IMR-90 (cell line): Measurements from ENCODE around the gene ITGAL. TPM values are rescaled to one million over a fixed set of nuclear protein-coding genes. Genes with fewer than 3 reads are reported as not detected.
A peak's percentile ranks its signal among the peaks of the same experiment; 100 is the strongest.

Experiments used
- ATAC-seq: fragments of 200-7000 bp; cut with Tn5 transposase; 2 replicates; pipeline ENCODE4 v1.9.1; 2020; ENCODE audit warnings: low read depth, mild to moderate bottlenecking, moderate library complexity
- BruUV-seq: library from RNA; stranded (reverse); fragments of 400-500 nt; replicated peaks from 2 replicates; lab custom pipeline; 2021; lab: Mats Ljungman, UMichigan
- CTCF ChIA-PET: fragments of 300-600 bp; formaldehyde crosslinking; extraction: SDS; loops from one replicate; lab custom pipeline; 2021; ENCODE audit warnings: antibody characterized with exemption; lab: Yijun Ruan, JAX
- POLR2A ChIA-PET: fragments of 300-600 bp; sonication (Branson Sonifier 250); formaldehyde crosslinking; loops from one replicate; lab custom pipeline; 2022; ENCODE audit warnings: antibody characterized with exemption; ENCODE audit not compliant: unreplicated experiment; lab: Charles Lee
- DNase-seq: peaks from one replicate; pipeline ENCODE4 v3.0.0; 2013
- H2AFZ ChIP-seq: replicated peaks from 2 replicates; pipeline ENCODE3; 2013; ENCODE audit warnings: low read length, mild to moderate bottlenecking; ENCODE audit not compliant: poor library complexity
- H2AK5ac ChIP-seq: 2 replicates; pipeline ENCODE4 v1.6.1; 2013; ENCODE audit warnings: low read depth, low read length, inconsistent platforms
- H2AK9ac ChIP-seq: replicated peaks from 2 replicates; pipeline ENCODE3; 2013; ENCODE audit warnings: mild to moderate bottlenecking, low read depth, low read length, moderate library complexity; ENCODE audit not compliant: poor library complexity
- H2BK120ac ChIP-seq: 2 replicates; pipeline ENCODE4 v1.6.1; 2013; ENCODE audit warnings: low read depth, low read length, inconsistent platforms
- H2BK15ac ChIP-seq: 3 replicates; pipeline ENCODE4 v1.6.1; 2013; ENCODE audit warnings: low read depth, low read length, inconsistent platforms
- H2BK20ac ChIP-seq: 2 replicates; pipeline ENCODE4 v1.6.1; 2013; ENCODE audit warnings: low read depth, mild to moderate bottlenecking, inconsistent platforms, low read length, moderate library complexity
- H2BK5ac ChIP-seq: 2 replicates; pipeline ENCODE4 v1.6.1; 2013; ENCODE audit warnings: mild to moderate bottlenecking, low read depth, low read length, inconsistent platforms; ENCODE audit not compliant: poor library complexity, severe bottlenecking
- H3K14ac ChIP-seq: replicated peaks from 2 replicates; pipeline ENCODE4 v1.6.1; 2013; ENCODE audit warnings: low read depth, low read length, inconsistent platforms
- H3K18ac ChIP-seq: 2 replicates; pipeline ENCODE4 v1.6.1; 2013; ENCODE audit warnings: low read depth, low read length, control low read depth
- H3K23ac ChIP-seq: 2 replicates; pipeline ENCODE4 v1.6.1; 2013; ENCODE audit warnings: low read depth, low read length, inconsistent platforms
- H3K27ac ChIP-seq: 2 replicates; pipeline ENCODE4 v1.5.1; 2013; ENCODE audit warnings: mild to moderate bottlenecking, control low read depth, low read length; ENCODE audit not compliant: insufficient read depth
- H3K27me3 ChIP-seq: 2 replicates; pipeline ENCODE4 v1.6.1; 2013; ENCODE audit warnings: low read length; ENCODE audit not compliant: control insufficient read depth, insufficient read depth
- H3K36me3 ChIP-seq: 2 replicates; pipeline ENCODE4 v1.6.1; 2013; ENCODE audit warnings: low read length, mixed read lengths; ENCODE audit not compliant: control insufficient read depth, insufficient read depth
- H3K4ac ChIP-seq: 2 replicates; pipeline ENCODE4 v1.6.1; 2013; ENCODE audit warnings: low read depth, low read length, inconsistent platforms
- H3K4me1 ChIP-seq: 2 replicates; pipeline ENCODE4 v1.6.1; 2013; ENCODE audit warnings: low read length, mixed read lengths; ENCODE audit not compliant: control insufficient read depth, insufficient read depth
- H3K4me2 ChIP-seq: 2 replicates; pipeline ENCODE4 v1.6.1; 2013; ENCODE audit warnings: low read depth, mild to moderate bottlenecking, control low read depth, low read length, moderate library complexity
- H3K4me3 ChIP-seq: 2 replicates; pipeline ENCODE4 v1.5.1; 2013; ENCODE audit warnings: low read depth, mild to moderate bottlenecking, control low read depth, low read length, moderate library complexity; ENCODE audit not compliant: insufficient read depth
- H3K56ac ChIP-seq: 2 replicates; pipeline ENCODE4 v1.6.1; 2013; ENCODE audit warnings: low read length, inconsistent platforms; ENCODE audit not compliant: insufficient read depth; ENCODE audit errors: extremely low read depth
- H3K79me1 ChIP-seq, 2 experiments: 2 replicates each; pipeline ENCODE4 v1.6.1; 2013; ENCODE audit warnings: low read length in 2 of 2, inconsistent platforms in 1 of 2, low read depth in 1 of 2
- H3K9ac ChIP-seq: 2 replicates; pipeline ENCODE4 v1.6.1; 2013; ENCODE audit warnings: low read depth, low read length, control low read depth
- H3K9me1 ChIP-seq: 2 replicates; pipeline ENCODE4 v1.6.1; 2013; ENCODE audit warnings: low read length, inconsistent platforms; ENCODE audit not compliant: insufficient read depth
- H3K9me3 ChIP-seq: 2 replicates; pipeline ENCODE4 v1.6.1; 2013; ENCODE audit warnings: low read length; ENCODE audit not compliant: control insufficient read depth, insufficient read depth
- H4K20me1 ChIP-seq: 2 replicates; pipeline ENCODE4 v1.6.1; 2013; ENCODE audit warnings: low read length, inconsistent platforms; ENCODE audit not compliant: insufficient read depth
- H4K5ac ChIP-seq: 2 replicates; pipeline ENCODE4 v1.6.1; 2013; ENCODE audit warnings: mild to moderate bottlenecking, low read depth, low read length, control low read depth
- H4K8ac ChIP-seq, 2 experiments: 2 replicates each; pipeline ENCODE4 v1.6.1; 2013; ENCODE audit warnings: low read depth in 2 of 2, low read length in 2 of 2, control low read depth in 1 of 2, inconsistent platforms in 1 of 2
- H4K91ac ChIP-seq: 2 replicates; pipeline ENCODE4 v1.6.1; 2013; ENCODE audit warnings: low read depth, low read length, inconsistent platforms; ENCODE audit not compliant: insufficient read depth
- CHD1 ChIP-seq: IDR thresholded peaks from 2 replicates; pipeline ENCODE4 v1.6.1; 2012; ENCODE audit warnings: low read depth, low read length, improper control_type of control experiment
- CTCF ChIP-seq: conservative IDR thresholded peaks from 2 replicates; pipeline ENCODE4 v1.5.1; 2012; ENCODE audit warnings: mild to moderate bottlenecking, low read depth, low read length, improper control_type of control experiment
- ELK1 ChIP-seq: fragments of 150-350 bp; IDR thresholded peaks from 2 replicates; pipeline ENCODE4 v1.6.1; 2016; ENCODE audit warnings: low read depth, mild to moderate bottlenecking, low read length, moderate library complexity, borderline replicate concordance
- MAFK ChIP-seq: IDR thresholded peaks from 2 replicates; pipeline ENCODE4 v1.6.1; 2012; ENCODE audit warnings: low read depth, low read length, improper control_type of control experiment
- RAD21 ChIP-seq: IDR thresholded peaks from 2 replicates; pipeline ENCODE4 v1.6.1; 2012; ENCODE audit warnings: low read length, improper control_type of control experiment
- RCOR1 ChIP-seq: IDR thresholded peaks from 2 replicates; pipeline ENCODE4 v1.6.1; 2012; ENCODE audit warnings: mild to moderate bottlenecking, low read length, improper control_type of control experiment; ENCODE audit not compliant: insufficient replicate concordance
- WGBS, 2 experiments: methylation state at CpG; one replicate each; pipeline versions ENCODE4 v1.1.5 to v1.1.7; 2013; ENCODE audit warnings: missing lambda C conversion rate in 2 of 2; ENCODE audit not compliant: insufficient read length in 1 of 2; ENCODE audit errors: extremely low coverage in 2 of 2; 5-methylcytosine and 5-hydroxymethylcytosine counted together
- dilution Hi-C: fragments of 300-500 bp; cut with HindIII; formaldehyde crosslinking; loops from one replicate; pipeline ENCODE4 v1.14.3; 2018; ENCODE audit warnings: low sequenced_read_pairs; ENCODE audit not compliant: unreplicated experiment
- in situ Hi-C: fragments of 300-500 bp; cut with MboI; formaldehyde crosslinking; loops from 3 replicates; pipeline ENCODE4 v1.14.3; 2019; ENCODE audit warnings: low sequenced_read_pairs, inconsistent platforms, mixed read lengths
- intact Hi-C: fragments of 100-400 bp; cut with micrococcal nuclease; formaldehyde crosslinking; loops from 2 replicates; pipeline ENCODE4 v1.10.0; 2022
- polyA plus RNA-seq, 3 experiments: library from polyadenylated mRNA; depleted of rRNA; stranded (reverse); fragments of >200 nt; gene quantifications; 2 replicates each; pipeline ENCODE4 v1.2.3, GENCODE V29; 2012; ENCODE audit warnings: low replicate concordance in 1 of 3
- total RNA-seq: library from RNA; depleted of rRNA; stranded (reverse); fragments of >200 nt; gene quantifications from 2 replicates; pipeline ENCODE4 v1.2.3, GENCODE V29; 2012
- TF ChIP-seq, protein P1 (sequence below): fragments of 150-350 bp; IDR thresholded peaks from 2 replicates; pipeline ENCODE4 v1.6.1; 2017; ENCODE audit warnings: mild to moderate bottlenecking, antibody characterized with exemption, low read length, low read depth

The ITGAL gene
- total and polyA plus RNA-seq, 2 of the 4 experiments (the other 2 are of a cell fraction) = not detected

DNA sequence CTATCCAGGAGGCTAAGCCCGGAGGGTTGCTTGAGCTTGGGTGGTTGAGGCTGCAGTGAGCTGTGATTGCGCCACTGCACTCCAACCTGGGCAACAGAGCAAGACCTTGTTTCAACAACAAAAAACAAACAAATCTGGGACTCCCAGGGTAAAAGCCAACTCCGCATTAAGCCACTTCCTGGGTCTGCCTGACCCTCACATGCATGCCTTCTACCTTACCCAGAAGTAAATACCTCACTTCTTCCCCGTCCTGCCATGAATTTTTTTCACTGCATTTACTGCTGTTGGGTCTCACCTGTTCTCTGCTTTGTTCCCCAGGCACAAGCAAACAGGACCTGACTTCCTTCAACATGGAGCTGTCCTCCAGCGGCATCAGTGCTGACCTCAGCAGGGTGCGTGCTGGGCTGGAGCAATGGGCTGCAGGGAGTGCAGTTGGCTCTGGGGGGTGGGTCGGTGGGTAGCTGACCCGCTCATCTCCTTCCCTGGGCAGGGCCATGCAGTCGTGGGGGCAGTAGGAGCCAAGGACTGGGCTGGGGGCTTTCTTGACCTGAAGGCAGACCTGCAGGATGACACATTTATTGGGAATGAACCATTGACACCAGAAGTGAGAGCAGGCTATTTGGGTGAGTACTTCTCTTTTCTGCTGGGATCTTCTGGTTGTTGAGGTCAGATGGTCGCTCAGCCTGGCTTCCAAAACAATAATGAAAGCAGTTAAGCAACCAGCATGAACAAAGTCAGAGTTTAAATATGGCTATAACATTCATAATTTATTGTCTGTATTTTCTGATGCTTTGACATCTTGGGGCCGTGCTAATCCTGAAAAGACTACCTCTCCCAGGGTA, 16.4 kb downstream of the ITGAL start:
- Histone ChIP-seq H2BK120ac (no peak overlapping the region), H2BK15ac (no peak overlapping the region), H3K27ac (no peak overlapping the region), H3K4me2 (no peak overlapping the region), H3K18ac (no peak overlapping the region), H3K4me1 (peaks cover 5% of the 10 kb centered on the region; the same call in 1 of the 2 replicates), H3K9me3 (no peaks in the 10 kb centered on the region), H3K9ac (no peak overlapping the region), H3K36me3 (no peaks in the 10 kb centered on the region), H2AK5ac (no peak overlapping the region), H4K8ac (no peak overlapping the region), H4K5ac (no peak overlapping the region), H2BK5ac (no peak overlapping the region), H3K4ac (no peak overlapping the region), H2BK20ac (no peak overlapping the region), H3K23ac (no peak overlapping the region), H3K56ac (no peak overlapping the region), H2AFZ (peak overlapping the region; percentile 59), H4K91ac (no peak overlapping the region), H4K20me1 (no peaks in the 10 kb centered on the region), H3K27me3 (peaks cover 6% of the 10 kb centered on the region), H3K4me3 (no peak overlapping the region), H3K14ac (no peak overlapping the region), H3K9me1 (peaks cover 3% of the 10 kb centered on the region; the same call in 1 of the 2 replicates), H3K79me1 (no peaks in the 10 kb centered on the region), H2AK9ac (no peak overlapping the region)
- TF ChIP-seq RCOR1 = no peak
- TF ChIP-seq, protein P1, sequence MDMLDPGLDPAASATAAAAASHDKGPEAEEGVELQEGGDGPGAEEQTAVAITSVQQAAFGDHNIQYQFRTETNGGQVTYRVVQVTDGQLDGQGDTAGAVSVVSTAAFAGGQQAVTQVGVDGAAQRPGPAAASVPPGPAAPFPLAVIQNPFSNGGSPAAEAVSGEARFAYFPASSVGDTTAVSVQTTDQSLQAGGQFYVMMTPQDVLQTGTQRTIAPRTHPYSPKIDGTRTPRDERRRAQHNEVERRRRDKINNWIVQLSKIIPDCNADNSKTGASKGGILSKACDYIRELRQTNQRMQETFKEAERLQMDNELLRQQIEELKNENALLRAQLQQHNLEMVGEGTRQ = no peak
- TF ChIP-seq CTCF = no peak
- TF ChIP-seq MAFK = no peak
- TF ChIP-seq ELK1 = no peak
- no peak for TF ChIP-seq CHD1
- TF ChIP-seq RAD21 = no peak
- POLR2A ChIA-PET = no interaction called here
- ATAC-seq = no peak
- in situ Hi-C loops = no loop called here
- BruUV-seq = no TSS peak
- CTCF ChIA-PET = no interaction called here
- intact Hi-C loops = no loop called here
- 46% methylated on average over 5 of the region's 11 CpGs; no CpG with 5 or more reads in 1 of the 2 experiments for WGBS, 2 experiments
- dilution Hi-C loops = no loop called here
- DNase-seq = no peak
